GM10248 (cell line): ENCODE results near the gene MUC16.

Experiments
- CTCF ChIA-PET: fragments of 300-600 bp; sonication (Branson Sonifier 250); formaldehyde crosslinking; extraction: SDS; loops from one replicate; lab custom pipeline; 2021; ENCODE audit warnings: antibody characterized with exemption; lab: Yijun Ruan, JAX
- POLR2A ChIA-PET: fragments of 350-650 bp; sonication (Branson Sonifier 250); formaldehyde crosslinking; extraction: SDS; loops from one replicate; lab custom pipeline; 2020; ENCODE audit warnings: antibody characterized with exemption; lab: Yijun Ruan, JAX
- DNase-seq: peaks from one replicate; pipeline ENCODE4 v3.0.0; 2012; ENCODE audit errors: extremely low spot score
- CTCF ChIP-seq: IDR thresholded peaks from 2 replicates; pipeline ENCODE4 v1.5.1; 2012; ENCODE audit warnings: mild to moderate bottlenecking, low read depth; ENCODE audit errors: extremely low read depth, missing control alignments, control extremely low read depth

The MUC16 gene

GRCh38 chr19:8973501-8974091 lies 36.6 kb downstream of the MUC16 start:
- no peak for DNase-seq
- CTCF ChIA-PET: interaction anchor here (1.2 kb wide), 1 partner anchor 8 kb away, joined by 3 read pairs; no protein-coding TSS in a partner anchor
- TF ChIP-seq CTCF: no peak
- POLR2A ChIA-PET: no interaction called here

GRCh38 chr19:8965887-8966286 lies 44.3 kb downstream of the MUC16 start:
- DNase-seq: no peak
- CTCF ChIA-PET: interaction anchor here (1.1 kb wide), 1 partner anchor 8 kb away, joined by 3 read pairs; no protein-coding TSS in a partner anchor
- POLR2A ChIA-PET: no interaction called here
- TF ChIP-seq CTCF: no peak
